Activated CD4-positive, alpha-beta T cell treated with anti-CD3 and anti-CD28 coated beads, Interleukin-2, amount 50 U/mL, for 48 hours (primary cell): ENCODE measurements around the gene GARIN1A.
"Not testable (repeated sequence)": the region's sequence is repeated elsewhere in the genome, so short reads cannot be mapped to it uniquely, and the experiment has no call there.

Source experiments
- DNase-seq, 2 experiments: peaks; one replicate each; pipeline ENCODE4 v3.0.0-alpha.2; 2020

Gene GARIN1A

GRCh38 chr7:128671992-128672391 lies at the start of gene GARIN1A:
Gene GARIN1A, plus strand, starts transcription at chr7:128672292. Its CDS starts 106 bp downstream, at chr7:128672398.
- DNase-seq: no peak

DNA sequence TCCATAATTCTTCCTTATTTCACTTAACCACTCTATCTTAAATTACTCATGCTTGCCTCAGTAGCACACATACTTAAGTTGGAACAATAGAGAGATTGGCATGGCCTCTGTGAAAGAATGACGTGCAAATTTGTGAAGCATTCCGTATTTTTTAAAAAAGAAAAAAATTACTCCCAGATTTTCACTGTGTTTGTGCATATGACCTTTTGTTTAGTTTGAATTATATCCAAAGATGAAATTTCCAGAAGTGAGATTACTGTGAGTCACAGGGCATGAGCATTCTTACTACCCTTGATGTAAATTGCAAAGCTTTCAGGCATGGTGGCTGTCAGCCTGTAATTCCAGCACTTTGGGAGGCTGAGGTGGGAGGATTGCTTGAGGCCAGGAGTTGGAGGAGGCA lies 45.0 kb upstream of the GARIN1A start:
- not testable (repeated sequence) for DNase-seq

- not testable (repeated sequence) for DNase-seq
Measured at GRCh38 chr7:128633915-128634314, 38.2 kb upstream of the GARIN1A start.

- DNase-seq: not testable (repeated sequence)
Measured at GRCh38 chr7:128645206-128645605, 26.9 kb upstream of the GARIN1A start.

- not testable (repeated sequence) for DNase-seq
Measured at GRCh38 chr7:128645844-128646243, 26.2 kb upstream of the GARIN1A start.

DNA sequence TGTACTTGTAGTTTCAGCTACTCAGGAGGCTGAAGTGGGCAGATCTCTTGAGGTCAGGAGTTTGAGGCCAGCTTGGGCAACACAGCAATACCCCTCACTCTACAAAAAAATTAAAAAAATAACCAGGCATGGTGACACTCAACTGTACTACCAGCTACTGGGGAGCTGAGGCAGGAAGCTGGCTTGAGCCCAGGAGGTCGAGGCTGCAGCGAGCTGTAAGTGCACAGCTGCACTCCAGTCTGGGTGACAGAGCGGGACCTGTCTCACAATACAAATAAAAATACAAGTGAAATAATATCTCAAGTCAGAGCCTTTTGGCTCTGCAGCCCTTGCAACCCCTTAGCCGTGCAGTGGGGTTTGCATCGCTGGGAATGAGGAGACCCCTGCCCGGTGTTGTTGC lies 25.2 kb upstream of the GARIN1A start:
- DNase-seq: not testable (repeated sequence)

- DNase-seq: not testable (repeated sequence)
Measured at GRCh38 chr7:128651096-128651495, 21.0 kb upstream of the GARIN1A start.

DNA sequence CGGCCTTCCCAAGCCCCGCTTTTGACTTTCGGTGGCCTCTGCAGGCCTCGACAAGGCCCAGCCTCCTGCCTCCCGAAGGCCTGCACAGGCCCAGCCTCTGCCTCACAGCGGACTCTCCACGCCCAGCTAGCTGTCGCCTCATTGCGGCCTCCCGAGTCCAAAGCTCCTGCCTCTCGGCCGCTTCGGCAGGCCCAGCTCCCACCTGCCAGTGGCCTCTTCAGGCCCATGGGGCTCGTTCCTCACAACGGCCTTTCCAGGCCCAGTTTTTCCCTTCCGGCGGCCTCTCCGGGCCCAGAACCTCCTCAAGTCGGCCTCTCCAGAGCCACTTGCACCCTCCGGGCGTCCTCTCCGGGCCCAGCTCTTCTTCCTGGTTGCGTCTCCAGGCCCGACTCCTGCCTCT lies 19.5 kb upstream of the GARIN1A start:
- DNase-seq: not testable (repeated sequence)

DNA sequence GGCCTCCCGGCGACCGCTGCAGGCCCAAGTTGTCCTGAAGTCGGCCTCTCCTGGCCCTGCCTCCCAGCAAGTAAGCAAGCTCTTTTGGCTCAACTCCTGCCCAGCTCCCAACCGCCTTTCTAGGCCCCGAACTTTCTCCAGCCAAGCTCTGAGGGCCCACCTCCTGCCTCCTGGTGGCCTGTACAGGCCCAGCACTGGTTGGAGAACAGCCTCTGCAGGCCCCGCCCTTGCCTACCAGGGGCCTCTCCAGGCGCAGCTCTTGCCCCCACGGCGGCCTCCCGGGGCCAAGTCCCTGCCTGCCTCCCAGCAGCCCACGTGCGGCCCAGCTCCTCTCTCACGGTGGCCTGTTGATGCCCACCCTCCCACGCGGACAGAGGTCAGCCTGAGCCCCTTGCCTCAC lies 18.9 kb upstream of the GARIN1A start:
- not testable (repeated sequence) for DNase-seq

- not testable (repeated sequence) for DNase-seq
Measured at GRCh38 chr7:128654080-128654479, 18.0 kb upstream of the GARIN1A start.

DNA sequence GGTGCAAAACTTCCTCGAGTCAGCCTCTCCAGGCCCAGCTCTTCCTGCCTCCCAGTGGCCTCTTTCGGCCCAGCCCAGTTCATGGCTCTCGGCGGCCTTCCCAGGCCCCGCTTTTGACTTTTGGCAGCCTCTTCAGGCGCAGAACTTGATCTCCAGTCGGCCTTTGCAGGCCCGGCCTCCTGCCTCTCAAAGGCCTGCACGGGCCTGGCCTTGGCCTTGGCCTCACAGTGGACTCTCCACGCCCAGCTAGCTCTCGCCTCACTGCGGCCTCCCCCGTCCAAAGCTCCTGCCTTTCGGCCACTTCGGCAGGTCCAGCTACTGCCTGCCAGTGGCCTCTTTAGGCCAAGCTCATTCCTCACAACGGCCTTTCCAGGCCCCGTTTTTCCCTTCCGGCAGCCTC lies 17.6 kb upstream of the GARIN1A start:
- not testable (repeated sequence) for DNase-seq

DNA sequence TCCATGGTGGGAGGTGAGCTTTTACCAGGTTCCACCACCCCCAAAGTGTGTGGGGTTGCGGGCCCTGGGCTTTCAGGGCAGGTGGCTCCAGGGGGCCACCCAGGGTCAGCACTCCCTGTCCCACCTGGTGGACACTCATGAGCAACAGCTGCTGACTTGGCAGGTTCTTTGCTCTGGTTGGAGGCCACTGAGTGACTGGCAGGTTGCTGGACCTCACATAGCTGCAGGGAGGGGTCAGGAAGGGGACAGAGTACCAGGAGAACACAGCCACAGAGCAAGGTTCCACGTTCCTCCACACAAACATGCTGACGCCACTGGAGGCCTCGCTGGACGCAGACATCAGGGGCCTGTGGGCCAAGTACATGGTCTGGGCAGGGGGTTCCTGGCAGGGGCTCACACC lies 13.7 kb upstream of the GARIN1A start:
- DNase-seq: not testable (repeated sequence)

- no peak for DNase-seq
Measured at GRCh38 chr7:128660596-128660995, 11.5 kb upstream of the GARIN1A start.

DNA sequence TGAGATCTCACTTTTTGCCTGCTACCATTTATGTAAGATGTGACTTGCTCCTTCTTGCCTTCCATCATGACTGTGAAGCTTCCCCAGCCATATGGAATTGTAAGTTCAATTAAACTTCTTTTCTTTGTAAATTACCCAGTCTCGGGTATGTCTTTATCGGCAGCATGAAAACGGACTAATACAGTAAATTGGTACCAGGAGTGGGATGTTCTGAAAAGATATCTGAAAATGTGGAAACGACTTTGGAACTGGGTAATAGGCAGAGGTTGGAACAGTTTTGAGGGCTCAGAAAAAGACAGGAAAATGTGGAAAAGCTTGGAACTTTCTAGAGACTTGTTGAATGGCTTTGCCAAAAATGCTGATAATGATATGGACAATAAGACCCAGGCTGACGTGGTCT lies 10.6 kb upstream of the GARIN1A start:
- no peak for DNase-seq

DNA sequence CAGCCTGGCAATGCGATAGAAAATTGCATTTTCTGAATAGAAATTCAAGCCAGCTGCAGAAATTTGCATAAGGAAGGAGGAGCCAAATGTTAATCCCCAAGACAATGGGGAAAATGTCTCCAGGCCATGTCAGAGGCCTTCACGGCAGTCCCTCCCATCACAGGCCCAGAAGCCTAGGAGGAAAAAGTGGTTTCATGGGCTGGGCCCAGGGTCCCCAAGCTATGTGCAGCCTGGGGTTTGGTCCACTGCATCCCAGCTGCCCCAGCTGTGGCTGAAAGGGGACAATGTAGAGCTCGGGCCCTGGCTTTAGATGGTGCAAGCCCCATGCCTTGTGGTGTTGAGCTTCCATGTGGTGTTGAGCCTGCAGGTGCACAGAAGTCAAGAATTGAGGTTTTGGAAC lies 10.0 kb upstream of the GARIN1A start:
- DNase-seq: no peak

- DNase-seq: not testable (repeated sequence)
Measured at GRCh38 chr7:128663223-128663622, 8.9 kb upstream of the GARIN1A start.

DNA sequence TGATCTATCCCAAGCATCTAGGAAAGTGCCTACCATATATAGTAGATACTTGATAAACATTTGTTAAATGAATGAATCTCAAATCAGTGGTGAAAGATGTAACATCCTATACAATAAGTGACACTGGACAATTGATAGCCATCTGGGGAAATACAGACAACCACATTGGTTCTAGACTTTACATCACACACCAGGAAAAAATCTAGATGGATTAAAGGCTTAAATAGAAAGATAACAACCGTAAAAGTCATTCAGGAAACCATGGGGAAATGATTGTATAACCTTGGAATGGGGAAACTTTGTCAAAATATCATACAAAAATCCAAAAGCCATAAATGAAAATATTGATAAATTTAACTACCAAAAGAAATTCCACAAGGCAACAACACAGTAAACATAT lies 7.0 kb upstream of the GARIN1A start:
- DNase-seq: no peak

DNA sequence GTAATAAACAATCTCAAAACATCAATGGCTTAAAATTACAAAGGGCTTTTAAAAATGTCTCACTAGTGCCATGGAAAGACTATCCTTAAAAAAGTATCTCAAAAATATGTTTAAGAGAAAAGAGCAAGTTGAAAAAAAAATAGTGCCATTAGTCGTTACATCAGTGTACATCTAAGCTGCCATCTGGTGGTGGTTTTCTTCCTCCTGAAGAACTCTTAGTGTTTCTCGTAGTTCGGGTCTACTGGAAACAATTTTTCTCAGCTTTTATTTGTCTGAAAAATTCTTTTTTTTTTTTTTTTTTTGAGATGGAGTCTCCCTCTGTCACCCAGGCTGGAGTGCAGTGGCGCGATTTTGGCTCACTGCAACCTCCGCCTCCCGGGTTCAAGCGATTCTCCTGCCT lies 5.9 kb upstream of the GARIN1A start:
- no peak for DNase-seq

- peak; percentile 9 to 32 for DNase-seq
Measured at GRCh38 chr7:128672927-128673517, 930 bp downstream of the GARIN1A start.

- no peak for DNase-seq
Measured at GRCh38 chr7:128673571-128673970, 1.5 kb downstream of the GARIN1A start.

- DNase-seq: no peak
Measured at GRCh38 chr7:128676665-128677064, 4.6 kb downstream of the GARIN1A start.

DNA sequence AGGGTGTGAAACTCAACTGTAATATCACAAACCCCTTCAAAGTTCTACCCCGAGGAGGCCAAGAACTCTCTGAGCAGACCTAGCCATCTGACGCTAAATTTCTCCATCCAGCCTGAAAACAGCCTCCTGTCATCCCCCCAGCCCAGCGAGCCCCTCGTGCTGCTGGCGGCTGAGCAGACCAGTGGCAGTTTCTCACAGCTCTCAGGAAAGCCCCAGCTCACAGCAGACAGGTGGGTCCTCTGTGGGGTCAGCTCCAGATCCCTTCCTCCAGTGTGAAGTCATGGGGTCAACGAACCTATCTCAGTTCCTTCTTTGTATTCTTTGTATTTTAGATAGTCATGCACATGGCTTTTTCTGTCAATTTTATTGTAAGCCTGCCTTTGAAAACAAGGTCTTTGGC lies 7.8 kb downstream of the GARIN1A start:
- DNase-seq: no peak

DNA sequence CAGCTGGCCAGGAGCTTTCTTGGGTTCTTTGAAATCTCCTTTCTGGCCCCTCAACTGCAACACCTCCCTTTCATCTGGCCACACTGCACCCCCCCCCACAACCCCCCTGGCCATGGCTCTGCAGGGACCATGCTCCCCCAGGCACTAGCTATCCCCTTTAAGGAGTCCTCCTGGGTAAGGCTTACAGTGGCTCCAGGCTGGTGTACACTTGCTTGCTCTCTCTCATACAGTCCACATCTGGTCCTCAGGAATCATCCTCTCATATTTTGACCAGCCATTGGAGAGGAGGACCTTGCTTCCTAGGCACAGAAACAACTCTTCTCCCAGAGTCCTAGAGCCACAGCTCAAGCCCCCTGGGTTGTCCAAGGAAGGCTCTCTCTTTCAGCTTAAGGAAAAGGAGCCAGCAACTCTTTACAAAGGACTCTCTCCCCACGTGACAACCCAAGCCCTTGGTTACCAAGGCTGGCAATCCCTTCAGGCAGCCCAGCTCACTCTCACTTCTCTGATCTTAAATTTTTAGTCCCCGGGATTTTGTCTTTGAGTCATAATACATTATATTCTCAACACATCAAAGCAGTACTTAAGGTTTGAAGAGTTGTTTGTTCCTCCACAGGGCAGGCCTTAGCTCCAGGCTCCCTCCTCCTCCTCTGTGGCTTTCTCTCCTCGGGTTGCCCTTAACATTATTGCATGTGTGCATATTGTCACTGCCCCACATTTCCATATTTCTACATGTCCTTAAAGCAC lies 9.9 kb downstream of the GARIN1A start:
- no peak for DNase-seq

- not testable (repeated sequence) for DNase-seq
Measured at GRCh38 chr7:128683270-128683669, 11.2 kb downstream of the GARIN1A start.

- DNase-seq: not testable (repeated sequence)
Measured at GRCh38 chr7:128683738-128684137, 11.6 kb downstream of the GARIN1A start.
